HepG2 (cell line): Measurements from ENCODE around the gene ITGA2. TPM values are rescaled to one million over a fixed set of nuclear protein-coding genes. Genes with fewer than 3 reads are reported as not detected.

Experiments
- BRD4 ChIP-seq: sonication (generic); formaldehyde crosslinking; IDR thresholded peaks from 2 replicates; pipeline ENCODE4 v1.4.0; 2020; ENCODE audit warnings: missing genetic modification reagents
- MTA3 ChIP-seq: sonication (generic); formaldehyde crosslinking; IDR thresholded peaks from 2 replicates; pipeline ENCODE4 v1.4.0; 2020; ENCODE audit warnings: missing genetic modification reagents
- NR2F2 ChIP-seq: IDR thresholded peaks from 2 replicates; pipeline ENCODE4 v1.6.1; 2012; ENCODE audit warnings: low read depth, inconsistent platforms, borderline replicate concordance
- TEAD3 ChIP-seq: optimal IDR thresholded peaks from 2 replicates; pipeline ENCODE3; 2016; ENCODE audit warnings: borderline replicate concordance
- XRCC5 ChIP-seq: fragments of 200-400 bp; formaldehyde crosslinking; optimal IDR thresholded peaks from 2 replicates; pipeline ENCODE3; 2017; ENCODE audit warnings: mild to moderate bottlenecking, low read length
- ZMYM2 ChIP-seq: sonication (generic); formaldehyde crosslinking; IDR thresholded peaks from 2 replicates; pipeline ENCODE4 v1.8.0; 2022; ENCODE audit warnings: mild to moderate bottlenecking, missing genetic modification reagents
- ZMYM4 ChIP-seq: sonication (generic); formaldehyde crosslinking; IDR thresholded peaks from 2 replicates; pipeline ENCODE4 v1.8.1; 2023; ENCODE audit warnings: mild to moderate bottlenecking, missing genetic modification reagents
- ZNF124 ChIP-seq: sonication (generic); formaldehyde crosslinking; IDR thresholded peaks from 2 replicates; pipeline ENCODE4 v1.4.0; 2020; ENCODE audit warnings: missing genetic modification reagents
- ZNF501 ChIP-seq: sonication (generic); formaldehyde crosslinking; IDR thresholded peaks from 2 replicates; pipeline ENCODE4 v1.5.1; 2020; ENCODE audit warnings: mild to moderate bottlenecking, moderate library complexity, missing genetic modification reagents
- ZNF850 ChIP-seq: sonication (generic); formaldehyde crosslinking; conservative IDR thresholded peaks from 2 replicates; pipeline ENCODE4 v1.9.0; 2021; ENCODE audit warnings: mild to moderate bottlenecking, missing genetic modification reagents
- polyA plus RNA-seq, 8 experiments: library from polyadenylated mRNA; depleted of rRNA in 3 of 8; stranded (reverse) in 7 of 8; unstranded in 1 of 8; fragments of >200 nt; fragmentation: Illumina TruSeq in 4 of 8; extraction: Trizol in 4 of 8; gene quantifications; 2 replicates each; pipeline versions ENCODE4 v1.2.1 to v1.2.3, GENCODE V29; 2011 to 2016; ENCODE audit warnings: low read depth in 4 of 8, missing spikeins in 1 of 8, mixed read lengths in 1 of 8; ENCODE audit not compliant: insufficient read depth in 1 of 8
- total RNA-seq, 5 experiments: library from RNA; depleted of rRNA; stranded (reverse); fragments of >200 nt; fragmentation: Illumina TruSeq; extraction: Trizol; gene quantifications; 2 replicates each; pipeline ENCODE4 v1.2.3, GENCODE V29; 2016; ENCODE audit warnings: low read depth in 1 of 5
- TF ChIP-seq, protein P1 (sequence below): sonication (generic); formaldehyde crosslinking; IDR thresholded peaks from 2 replicates; pipeline ENCODE4 v1.4.0; 2020; ENCODE audit warnings: missing genetic modification reagents
- TF ChIP-seq, protein P2 (sequence below): sonication (generic); formaldehyde crosslinking; IDR thresholded peaks from 2 replicates; pipeline ENCODE4 v1.5.0; 2020; ENCODE audit warnings: mild to moderate bottlenecking, missing genetic modification reagents, borderline replicate concordance
- TF ChIP-seq, protein P3 (sequence below): sonication (generic); formaldehyde crosslinking; IDR thresholded peaks from 2 replicates; pipeline ENCODE4 v1.4.0; 2020; ENCODE audit warnings: missing genetic modification reagents, low read depth, mild to moderate bottlenecking, borderline replicate concordance
- TF ChIP-seq, protein P4 (sequence below): sonication (generic); formaldehyde crosslinking; IDR thresholded peaks from 2 replicates; pipeline ENCODE4 v1.8.1; 2023; ENCODE audit warnings: mild to moderate bottlenecking, missing genetic modification reagents, borderline replicate concordance

The ITGA2 gene
- total and polyA plus RNA-seq, 2 of the 13 experiments (the other 11 are each of a cell fraction or from before 2014, with no cell fraction given), result 15.8 to 58.3 TPM

DNA sequence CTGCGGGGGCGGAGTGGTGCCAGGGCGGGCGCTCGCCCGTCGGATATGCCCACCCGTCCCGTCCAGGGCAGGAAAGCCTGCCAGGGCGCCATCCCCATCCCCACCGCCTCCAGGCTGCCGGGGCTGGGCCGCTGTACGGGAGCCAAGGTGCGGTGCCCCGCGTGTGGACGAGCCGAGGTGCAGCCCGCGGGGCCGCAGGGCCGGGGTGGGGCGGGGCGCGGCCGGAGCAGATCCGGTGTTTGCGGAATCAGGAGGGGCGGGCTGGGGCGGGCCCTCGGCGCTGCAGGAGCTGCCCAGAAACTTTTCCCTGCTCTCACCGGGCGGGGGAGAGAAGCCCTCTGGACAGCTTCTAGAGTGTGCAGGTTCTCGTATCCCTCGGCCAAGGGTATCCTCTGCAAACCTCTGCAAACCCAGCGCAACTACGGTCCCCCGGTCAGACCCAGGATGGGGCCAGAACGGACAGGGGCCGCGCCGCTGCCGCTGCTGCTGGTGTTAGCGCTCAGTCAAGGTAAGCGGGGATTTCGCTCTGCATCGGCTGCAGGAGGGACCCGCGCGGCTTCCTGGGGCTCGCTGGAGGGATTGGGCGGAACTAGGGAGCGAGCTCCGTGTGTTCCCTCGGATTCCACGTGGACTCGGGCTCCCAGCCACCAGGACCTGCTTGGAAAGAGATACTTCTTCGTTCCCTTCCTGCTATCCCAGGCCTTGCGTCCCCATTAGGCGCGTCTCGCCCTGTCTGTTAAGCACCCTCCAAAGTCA is at the start of gene ITGA2 (continued):
- TF ChIP-seq, protein P1, sequence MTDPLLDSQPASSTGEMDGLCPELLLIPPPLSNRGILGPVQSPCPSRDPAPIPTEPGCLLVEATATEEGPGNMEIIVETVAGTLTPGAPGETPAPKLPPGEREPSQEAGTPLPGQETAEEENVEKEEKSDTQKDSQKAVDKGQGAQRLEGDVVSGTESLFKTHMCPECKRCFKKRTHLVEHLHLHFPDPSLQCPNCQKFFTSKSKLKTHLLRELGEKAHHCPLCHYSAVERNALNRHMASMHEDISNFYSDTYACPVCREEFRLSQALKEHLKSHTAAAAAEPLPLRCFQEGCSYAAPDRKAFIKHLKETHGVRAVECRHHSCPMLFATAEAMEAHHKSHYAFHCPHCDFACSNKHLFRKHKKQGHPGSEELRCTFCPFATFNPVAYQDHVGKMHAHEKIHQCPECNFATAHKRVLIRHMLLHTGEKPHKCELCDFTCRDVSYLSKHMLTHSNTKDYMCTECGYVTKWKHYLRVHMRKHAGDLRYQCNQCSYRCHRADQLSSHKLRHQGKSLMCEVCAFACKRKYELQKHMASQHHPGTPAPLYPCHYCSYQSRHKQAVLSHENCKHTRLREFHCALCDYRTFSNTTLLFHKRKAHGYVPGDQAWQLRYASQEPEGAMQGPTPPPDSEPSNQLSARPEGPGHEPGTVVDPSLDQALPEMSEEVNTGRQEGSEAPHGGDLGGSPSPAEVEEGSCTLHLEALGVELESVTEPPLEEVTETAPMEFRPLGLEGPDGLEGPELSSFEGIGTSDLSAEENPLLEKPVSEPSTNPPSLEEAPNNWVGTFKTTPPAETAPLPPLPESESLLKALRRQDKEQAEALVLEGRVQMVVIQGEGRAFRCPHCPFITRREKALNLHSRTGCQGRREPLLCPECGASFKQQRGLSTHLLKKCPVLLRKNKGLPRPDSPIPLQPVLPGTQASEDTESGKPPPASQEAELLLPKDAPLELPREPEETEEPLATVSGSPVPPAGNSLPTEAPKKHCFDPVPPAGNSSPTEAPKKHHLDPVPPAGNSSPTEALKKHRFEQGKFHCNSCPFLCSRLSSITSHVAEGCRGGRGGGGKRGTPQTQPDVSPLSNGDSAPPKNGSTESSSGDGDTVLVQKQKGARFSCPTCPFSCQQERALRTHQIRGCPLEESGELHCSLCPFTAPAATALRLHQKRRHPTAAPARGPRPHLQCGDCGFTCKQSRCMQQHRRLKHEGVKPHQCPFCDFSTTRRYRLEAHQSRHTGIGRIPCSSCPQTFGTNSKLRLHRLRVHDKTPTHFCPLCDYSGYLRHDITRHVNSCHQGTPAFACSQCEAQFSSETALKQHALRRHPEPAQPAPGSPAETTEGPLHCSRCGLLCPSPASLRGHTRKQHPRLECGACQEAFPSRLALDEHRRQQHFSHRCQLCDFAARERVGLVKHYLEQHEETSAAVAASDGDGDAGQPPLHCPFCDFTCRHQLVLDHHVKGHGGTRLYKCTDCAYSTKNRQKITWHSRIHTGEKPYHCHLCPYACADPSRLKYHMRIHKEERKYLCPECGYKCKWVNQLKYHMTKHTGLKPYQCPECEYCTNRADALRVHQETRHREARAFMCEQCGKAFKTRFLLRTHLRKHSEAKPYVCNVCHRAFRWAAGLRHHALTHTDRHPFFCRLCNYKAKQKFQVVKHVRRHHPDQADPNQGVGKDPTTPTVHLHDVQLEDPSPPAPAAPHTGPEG (CRISPR knock-in tag), result no peak; the same call in 1 of the 2 replicates
- TF ChIP-seq, protein P2, sequence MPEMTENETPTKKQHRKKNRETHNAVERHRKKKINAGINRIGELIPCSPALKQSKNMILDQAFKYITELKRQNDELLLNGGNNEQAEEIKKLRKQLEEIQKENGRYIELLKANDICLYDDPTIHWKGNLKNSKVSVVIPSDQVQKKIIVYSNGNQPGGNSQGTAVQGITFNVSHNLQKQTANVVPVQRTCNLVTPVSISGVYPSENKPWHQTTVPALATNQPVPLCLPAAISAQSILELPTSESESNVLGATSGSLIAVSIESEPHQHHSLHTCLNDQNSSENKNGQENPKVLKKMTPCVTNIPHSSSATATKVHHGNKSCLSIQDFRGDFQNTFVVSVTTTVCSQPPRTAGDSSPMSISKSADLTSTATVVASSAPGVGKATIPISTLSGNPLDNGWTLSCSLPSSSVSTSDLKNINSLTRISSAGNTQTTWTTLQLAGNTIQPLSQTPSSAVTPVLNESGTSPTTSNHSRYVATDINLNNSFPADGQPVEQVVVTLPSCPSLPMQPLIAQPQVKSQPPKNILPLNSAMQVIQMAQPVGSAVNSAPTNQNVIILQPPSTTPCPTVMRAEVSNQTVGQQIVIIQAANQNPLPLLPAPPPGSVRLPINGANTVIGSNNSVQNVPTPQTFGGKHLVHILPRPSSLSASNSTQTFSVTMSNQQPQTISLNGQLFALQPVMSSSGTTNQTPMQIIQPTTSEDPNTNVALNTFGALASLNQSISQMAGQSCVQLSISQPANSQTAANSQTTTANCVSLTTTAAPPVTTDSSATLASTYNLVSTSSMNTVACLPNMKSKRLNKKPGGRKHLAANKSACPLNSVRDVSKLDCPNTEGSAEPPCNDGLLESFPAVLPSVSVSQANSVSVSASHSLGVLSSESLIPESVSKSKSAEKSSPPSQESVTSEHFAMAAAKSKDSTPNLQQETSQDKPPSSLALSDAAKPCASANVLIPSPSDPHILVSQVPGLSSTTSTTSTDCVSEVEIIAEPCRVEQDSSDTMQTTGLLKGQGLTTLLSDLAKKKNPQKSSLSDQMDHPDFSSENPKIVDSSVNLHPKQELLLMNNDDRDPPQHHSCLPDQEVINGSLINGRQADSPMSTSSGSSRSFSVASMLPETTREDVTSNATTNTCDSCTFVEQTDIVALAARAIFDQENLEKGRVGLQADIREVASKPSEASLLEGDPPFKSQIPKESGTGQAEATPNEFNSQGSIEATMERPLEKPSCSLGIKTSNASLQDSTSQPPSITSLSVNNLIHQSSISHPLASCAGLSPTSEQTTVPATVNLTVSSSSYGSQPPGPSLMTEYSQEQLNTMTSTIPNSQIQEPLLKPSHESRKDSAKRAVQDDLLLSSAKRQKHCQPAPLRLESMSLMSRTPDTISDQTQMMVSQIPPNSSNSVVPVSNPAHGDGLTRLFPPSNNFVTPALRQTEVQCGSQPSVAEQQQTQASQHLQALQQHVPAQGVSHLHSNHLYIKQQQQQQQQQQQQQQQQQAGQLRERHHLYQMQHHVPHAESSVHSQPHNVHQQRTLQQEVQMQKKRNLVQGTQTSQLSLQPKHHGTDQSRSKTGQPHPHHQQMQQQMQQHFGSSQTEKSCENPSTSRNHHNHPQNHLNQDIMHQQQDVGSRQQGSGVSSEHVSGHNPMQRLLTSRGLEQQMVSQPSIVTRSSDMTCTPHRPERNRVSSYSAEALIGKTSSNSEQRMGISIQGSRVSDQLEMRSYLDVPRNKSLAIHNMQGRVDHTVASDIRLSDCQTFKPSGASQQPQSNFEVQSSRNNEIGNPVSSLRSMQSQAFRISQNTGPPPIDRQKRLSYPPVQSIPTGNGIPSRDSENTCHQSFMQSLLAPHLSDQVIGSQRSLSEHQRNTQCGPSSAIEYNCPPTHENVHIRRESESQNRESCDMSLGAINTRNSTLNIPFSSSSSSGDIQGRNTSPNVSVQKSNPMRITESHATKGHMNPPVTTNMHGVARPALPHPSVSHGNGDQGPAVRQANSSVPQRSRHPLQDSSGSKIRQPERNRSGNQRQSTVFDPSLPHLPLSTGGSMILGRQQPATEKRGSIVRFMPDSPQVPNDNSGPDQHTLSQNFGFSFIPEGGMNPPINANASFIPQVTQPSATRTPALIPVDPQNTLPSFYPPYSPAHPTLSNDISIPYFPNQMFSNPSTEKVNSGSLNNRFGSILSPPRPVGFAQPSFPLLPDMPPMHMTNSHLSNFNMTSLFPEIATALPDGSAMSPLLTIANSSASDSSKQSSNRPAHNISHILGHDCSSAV (CRISPR knock-in tag), result no peak
- TF ChIP-seq ZNF501 (CRISPR knock-in tag) (peak; percentile 84), ZMYM2 (CRISPR knock-in tag) (no peak), ZNF850 (CRISPR knock-in tag) (0 out of 2 replicates have a peak, but pooled peaks have one; percentile 56), TEAD3 (no peak), ZMYM4 (CRISPR knock-in tag) (peak; percentile 9; the same call in 1 of the 2 replicates), NR2F2 (no peak), ZNF124 (CRISPR knock-in tag) (no peak), MTA3 (CRISPR knock-in tag) (no peak), BRD4 (peak; percentile 34; the same call in 1 of the 2 replicates), XRCC5 (peak; percentile 13)
- TF ChIP-seq, protein P3, sequence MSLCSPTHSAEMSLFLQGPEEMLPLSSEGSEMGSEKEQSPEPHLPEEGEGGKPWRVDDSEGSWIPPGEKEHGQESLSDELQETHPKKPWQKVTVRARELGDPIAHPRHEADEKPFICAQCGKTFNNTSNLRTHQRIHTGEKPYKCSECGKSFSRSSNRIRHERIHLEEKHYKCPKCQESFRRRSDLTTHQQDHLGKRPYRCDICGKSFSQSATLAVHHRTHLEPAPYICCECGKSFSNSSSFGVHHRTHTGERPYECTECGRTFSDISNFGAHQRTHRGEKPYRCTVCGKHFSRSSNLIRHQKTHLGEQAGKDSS, result 0 out of 2 replicates have a peak, but pooled peaks have one; percentile 73
- TF ChIP-seq, protein P4, sequence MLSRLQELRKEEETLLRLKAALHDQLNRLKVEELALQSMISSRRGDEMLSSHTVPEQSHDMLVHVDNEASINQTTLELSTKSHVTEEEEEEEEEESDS (CRISPR knock-in tag), result no peak
